ENCODE data around the gene ANK2. TPM values are rescaled to one million over a fixed set of nuclear protein-coding genes. Genes with fewer than 3 reads are reported as not detected.

ANK2 gene
- total and polyA plus RNA-seq, 2 experiments from 2014 or later, result 49.4 to 190 TPM

- H3K27me3 ChIP-seq, result no peaks in the 10 kb centered on the region
- no peaks in the 10 kb centered on the region for H3K9me3 ChIP-seq (ENCODE audit: low read depth)
- TF ChIP-seq, protein P1, sequence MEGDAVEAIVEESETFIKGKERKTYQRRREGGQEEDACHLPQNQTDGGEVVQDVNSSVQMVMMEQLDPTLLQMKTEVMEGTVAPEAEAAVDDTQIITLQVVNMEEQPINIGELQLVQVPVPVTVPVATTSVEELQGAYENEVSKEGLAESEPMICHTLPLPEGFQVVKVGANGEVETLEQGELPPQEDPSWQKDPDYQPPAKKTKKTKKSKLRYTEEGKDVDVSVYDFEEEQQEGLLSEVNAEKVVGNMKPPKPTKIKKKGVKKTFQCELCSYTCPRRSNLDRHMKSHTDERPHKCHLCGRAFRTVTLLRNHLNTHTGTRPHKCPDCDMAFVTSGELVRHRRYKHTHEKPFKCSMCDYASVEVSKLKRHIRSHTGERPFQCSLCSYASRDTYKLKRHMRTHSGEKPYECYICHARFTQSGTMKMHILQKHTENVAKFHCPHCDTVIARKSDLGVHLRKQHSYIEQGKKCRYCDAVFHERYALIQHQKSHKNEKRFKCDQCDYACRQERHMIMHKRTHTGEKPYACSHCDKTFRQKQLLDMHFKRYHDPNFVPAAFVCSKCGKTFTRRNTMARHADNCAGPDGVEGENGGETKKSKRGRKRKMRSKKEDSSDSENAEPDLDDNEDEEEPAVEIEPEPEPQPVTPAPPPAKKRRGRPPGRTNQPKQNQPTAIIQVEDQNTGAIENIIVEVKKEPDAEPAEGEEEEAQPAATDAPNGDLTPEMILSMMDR (IDR thresholded peaks at IDR 0.05; ENCODE audit: low read depth, low read length), result no peak
- H3K27ac ChIP-seq, result no peak overlapping the region
- DNase-seq (ENCODE audit: low read depth in 1 of 2, low spot score in 1 of 2), result no peak
- H3K4me3 ChIP-seq, result no peak overlapping the region
- no peaks in the 10 kb centered on the region for H3K36me3 ChIP-seq
- no peaks in the 10 kb centered on the region for H3K4me1 ChIP-seq (ENCODE audit: low read depth)
Observed at GRCh38 chr4:113069212-113069892, 19.9 kb downstream of the ANK2 start.

DNA sequence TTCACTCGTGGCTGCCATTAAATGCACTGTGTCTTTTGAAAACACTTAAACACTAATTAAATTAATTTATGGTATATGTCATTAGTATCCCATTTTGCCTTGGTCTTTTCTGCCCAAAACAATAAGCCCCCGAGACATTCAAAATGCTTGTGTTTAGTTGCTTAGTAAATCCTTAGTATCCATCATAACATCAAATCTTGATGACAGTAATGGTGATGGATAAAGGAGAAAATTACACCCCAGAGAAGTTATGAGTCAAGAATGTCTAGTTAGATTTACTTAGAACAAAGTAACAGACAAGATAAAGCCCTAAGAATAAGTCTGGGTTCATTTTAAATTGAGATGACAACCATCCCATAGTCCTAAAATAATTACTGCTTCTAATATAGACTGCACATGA is 21.3 kb downstream of the ANK2 start:
- no peak for DNase-seq (ENCODE audit: low read depth in 1 of 2, low spot score in 1 of 2)
- Histone ChIP-seq H3K9me3 (ENCODE audit: low read depth) (no peaks in the 10 kb centered on the region), H3K4me1 (ENCODE audit: low read depth) (no peaks in the 10 kb centered on the region), H3K27ac (no peak overlapping the region), H3K27me3 (no peaks in the 10 kb centered on the region), H3K4me3 (no peak overlapping the region), H3K36me3 (no peaks in the 10 kb centered on the region)
- TF ChIP-seq, protein P1 (IDR thresholded peaks at IDR 0.05; ENCODE audit: low read depth, low read length), result no peak

DNA sequence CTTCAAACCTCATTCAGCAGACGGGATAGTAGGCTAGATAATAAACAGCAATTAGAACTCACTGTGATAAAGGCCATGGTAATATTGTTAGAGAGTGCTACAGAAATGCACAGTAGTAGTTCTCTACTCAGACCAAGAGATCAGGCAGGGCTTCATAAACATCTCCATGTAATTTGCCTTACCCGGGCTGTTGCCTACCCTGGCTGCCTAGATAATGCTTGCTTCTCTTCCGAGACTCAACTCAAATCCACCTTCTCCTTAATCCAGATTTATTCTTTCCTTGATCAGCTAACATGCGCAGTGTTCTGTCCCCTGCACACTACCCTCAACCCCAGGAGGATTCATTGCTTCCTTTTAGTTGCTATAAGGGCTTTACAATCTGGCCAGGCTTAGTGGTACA is 21.8 kb downstream of the ANK2 start:
- TF ChIP-seq, protein P1 (IDR thresholded peaks at IDR 0.05; ENCODE audit: low read depth, low read length), result no peak
- Histone ChIP-seq H3K9me3 (ENCODE audit: low read depth) (no peaks in the 10 kb centered on the region), H3K36me3 (no peaks in the 10 kb centered on the region), H3K4me3 (no peak overlapping the region), H3K27me3 (no peaks in the 10 kb centered on the region), H3K27ac (no peak overlapping the region), H3K4me1 (ENCODE audit: low read depth) (no peaks in the 10 kb centered on the region)
- DNase-seq (ENCODE audit: low read depth in 1 of 2, low spot score in 1 of 2), result no peak

DNA sequence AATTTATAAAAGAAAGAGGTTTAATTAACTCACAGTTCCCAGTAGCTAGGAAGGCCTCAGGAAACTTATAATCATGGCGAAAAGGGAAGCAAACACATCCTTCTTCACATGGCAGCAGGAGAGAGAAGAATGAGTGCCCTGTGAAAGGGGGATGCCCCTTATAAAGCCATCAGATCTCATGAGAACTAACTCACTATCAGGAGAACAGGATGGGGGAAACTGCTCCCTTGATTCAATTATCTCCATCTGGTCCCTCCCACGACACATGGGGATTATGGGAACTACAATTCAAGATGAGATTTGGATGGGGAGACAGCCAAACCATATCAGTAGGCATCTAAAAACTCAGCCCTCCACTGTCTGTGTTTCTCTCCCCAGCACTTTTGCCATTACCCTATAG is 22.4 kb downstream of the ANK2 start:
- DNase-seq (ENCODE audit: low read depth in 1 of 2, low spot score in 1 of 2), result no peak
- Histone ChIP-seq H3K4me1 (ENCODE audit: low read depth) (no peaks in the 10 kb centered on the region), H3K9me3 (ENCODE audit: low read depth) (no peaks in the 10 kb centered on the region), H3K4me3 (no peak overlapping the region), H3K27ac (no peak overlapping the region), H3K36me3 (no peaks in the 10 kb centered on the region), H3K27me3 (no peaks in the 10 kb centered on the region)
- TF ChIP-seq, protein P1 (IDR thresholded peaks at IDR 0.05; ENCODE audit: low read depth, low read length), result no peak

GRCh38 chr4:113073451-113074005 is 24.1 kb downstream of the ANK2 start:
- TF ChIP-seq, protein P1 (IDR thresholded peaks at IDR 0.05; ENCODE audit: low read depth, low read length), result no peak
- no peaks in the 10 kb centered on the region for H3K4me1 ChIP-seq (ENCODE audit: low read depth)
- H3K9me3 ChIP-seq (ENCODE audit: low read depth), result no peaks in the 10 kb centered on the region
- H3K4me3 ChIP-seq, result no peak overlapping the region
- DNase-seq (ENCODE audit: low read depth in 1 of 2, low spot score in 1 of 2), result no peak
- no peak overlapping the region for H3K27ac ChIP-seq
- H3K36me3 ChIP-seq, result no peaks in the 10 kb centered on the region
- no peaks in the 10 kb centered on the region for H3K27me3 ChIP-seq
